ENCODE measurements around the gene ANKRD37. TPM values are rescaled to one million over a fixed set of nuclear protein-coding genes. Genes with fewer than 3 reads are reported as not detected.
A peak's percentile ranks its signal among the peaks of the same experiment; 100 is the strongest.

ANKRD37 gene
- total RNA-seq, 2 donors from 2014 or later, result 10.1 to 22.4 TPM

DNA sequence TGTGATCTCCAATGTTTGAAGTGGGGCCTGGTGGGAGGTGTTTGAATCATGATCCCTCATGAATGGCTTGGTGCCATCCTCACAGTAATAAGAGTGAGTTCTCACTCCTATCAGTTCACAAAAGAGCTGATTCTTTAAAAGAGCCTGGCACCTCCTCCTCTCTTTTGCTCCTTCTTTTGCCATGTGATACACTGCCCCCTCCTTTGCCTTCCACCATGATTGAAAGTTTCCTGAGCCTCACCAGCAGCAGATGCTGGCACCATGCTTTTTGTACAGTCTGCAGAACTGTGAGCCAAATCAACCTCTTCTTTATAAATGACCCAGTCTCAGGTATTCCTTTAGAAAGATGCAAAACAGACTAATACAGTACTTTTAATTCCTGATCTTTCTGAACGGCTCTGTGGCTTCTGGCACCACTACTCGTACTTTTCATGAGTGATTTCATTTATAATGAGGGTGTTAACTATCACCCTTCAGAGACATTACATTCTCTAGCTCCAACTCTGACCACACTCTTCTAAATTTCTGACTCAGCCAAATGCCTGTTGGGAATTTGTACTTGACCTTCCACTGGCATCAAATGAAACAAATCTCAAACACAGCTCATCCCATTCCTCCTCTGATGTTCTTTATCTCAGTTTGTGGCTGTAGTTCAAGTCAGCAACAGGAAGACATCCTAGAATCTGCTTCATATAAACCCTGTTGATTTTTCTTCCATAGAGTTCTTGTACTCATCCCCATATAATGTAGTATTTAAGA lies 24.9 kb downstream of the ANKRD37 start:
- H3K27ac ChIP-seq, result no peak overlapping the region
- H3K4me1 ChIP-seq, result peaks cover 21% of the 10 kb centered on the region
- H3K27me3 ChIP-seq, result no peaks in the 10 kb centered on the region
- no peaks in the 10 kb centered on the region for H3K36me3 ChIP-seq (replicated peaks in 1 of 2; ENCODE audit: insufficient read depth in 1 of 2, low read depth in 2 of 2)
- no peak for ATAC-seq
- no peak for TF ChIP-seq CTCF (IDR thresholded peaks at IDR 0.05)
- TF ChIP-seq POLR2A (IDR thresholded peaks at IDR 0.05), result no peak
- intact Hi-C loops (cut with DNase I), result no loop called here
- no peak overlapping the region for H3K4me3 ChIP-seq
- WGBS, 2 donors, result 87 to 92% methylated on average over 2 of the region's 2 CpGs
- no peaks in the 10 kb centered on the region for H3K9me3 ChIP-seq
- no peak for DNase-seq

DNA sequence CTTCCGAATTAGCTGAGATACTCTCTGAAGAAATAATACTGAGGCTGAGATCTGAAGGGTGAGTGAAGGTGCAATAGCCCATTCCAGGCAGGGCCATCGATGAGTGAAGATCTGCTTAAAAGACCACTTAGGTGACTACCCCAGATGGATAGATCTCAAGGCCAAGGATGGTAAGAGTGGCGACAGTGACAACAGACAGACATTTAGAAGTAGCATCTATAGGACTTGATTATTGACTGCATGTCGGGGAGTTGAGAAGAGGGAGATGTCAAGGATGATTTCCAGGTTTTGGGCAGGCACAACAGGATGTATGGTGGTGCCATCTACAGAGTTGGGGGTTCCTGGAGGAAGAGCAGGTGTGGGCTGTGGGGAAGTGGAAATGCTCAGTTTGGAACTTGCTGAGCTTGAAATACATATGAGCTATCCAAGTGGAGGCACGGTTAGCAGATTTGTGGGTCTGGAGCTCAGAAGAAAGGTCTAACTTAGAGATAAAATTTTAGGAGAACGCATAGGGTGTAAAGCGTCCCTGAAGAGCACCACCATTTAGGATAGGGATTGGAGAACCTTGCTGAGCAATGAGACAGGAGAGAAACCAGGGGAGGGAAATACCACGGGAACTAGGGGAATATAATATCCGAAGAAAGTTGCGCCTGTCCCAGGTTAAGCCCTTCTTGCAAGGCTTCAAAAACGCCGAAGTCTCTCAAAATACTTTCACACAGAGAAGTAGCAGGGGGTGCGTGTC lies 28.4 kb downstream of the ANKRD37 start:
- Histone ChIP-seq H3K27ac (peak overlapping the region; percentile 96 to 98 (median 96)), H3K4me1 (peaks cover 21% of the 10 kb centered on the region), H3K27me3 (no peaks in the 10 kb centered on the region), H3K36me3 (replicated peaks in 1 of 2; ENCODE audit: insufficient read depth in 1 of 2, low read depth in 2 of 2) (no peaks in the 10 kb centered on the region), H3K4me3 (peak overlapping the region; percentile 26 to 87), H3K9me3 (no peaks in the 10 kb centered on the region)
- WGBS, 2 donors, result 8 to 9% methylated on average over 12 to 13 of the region's 13 CpGs
- TF ChIP-seq CTCF (IDR thresholded peaks at IDR 0.05) (no peak), POLR2A (IDR thresholded peaks at IDR 0.05) (no peak)
- DNase-seq (no peak), ATAC-seq (peak; percentile 38)
- intact Hi-C loops (cut with DNase I), result no loop called here

DNA sequence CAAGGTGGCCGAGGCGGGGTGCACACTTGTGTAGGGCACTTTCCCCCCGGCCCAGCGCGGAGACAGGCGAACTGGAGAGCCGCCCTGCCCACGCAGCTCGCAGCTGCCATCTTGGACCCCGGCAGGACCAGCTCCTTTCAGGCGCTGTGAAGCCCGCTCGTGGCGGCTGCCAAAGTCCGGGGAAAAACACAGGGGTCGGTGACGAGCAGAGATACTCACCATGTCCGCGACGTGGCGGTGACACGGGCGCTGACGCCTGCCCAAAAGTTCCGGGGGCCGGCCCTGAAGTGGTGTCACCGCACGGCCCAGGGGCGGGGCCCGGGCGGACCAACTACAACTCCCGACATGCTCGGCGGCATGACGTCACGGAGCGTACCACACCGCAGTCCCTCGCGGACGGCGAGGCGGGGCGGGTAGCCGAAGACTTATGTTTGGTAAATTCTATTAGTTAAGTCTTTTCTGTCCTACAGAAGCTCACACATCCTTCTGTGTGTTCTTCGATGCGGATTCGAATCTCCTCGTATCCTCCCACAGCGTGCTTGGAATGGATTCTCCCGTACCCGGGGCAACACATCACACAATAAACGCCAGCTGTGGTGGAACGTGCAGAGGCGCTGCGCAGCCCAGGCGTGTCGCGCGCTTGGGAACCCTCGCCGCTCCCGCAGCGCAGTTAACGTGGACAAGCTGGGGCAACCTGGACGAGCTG lies 29.2 kb downstream of the ANKRD37 start, which contains the start of gene UFSP2:
UFSP2 (minus strand) TSS at position 318 of the 706 bp plus-strand sequence; CDS start at position 222, 96 bp downstream.
- intact Hi-C loops (cut with DNase I), result no loop called here
- Histone ChIP-seq H3K9me3 (no peaks in the 10 kb centered on the region), H3K36me3 (replicated peaks in 1 of 2; ENCODE audit: insufficient read depth in 1 of 2, low read depth in 2 of 2) (no peaks in the 10 kb centered on the region), H3K27ac (peak within 1 kb of the TSS; percentile 96 to 98 (median 96)), H3K4me1 (peaks cover 21% of the 10 kb centered on the region), H3K4me3 (peak within 1 kb of the TSS; percentile 26 to 87), H3K27me3 (no peaks in the 10 kb centered on the region)
- TF ChIP-seq CTCF (IDR thresholded peaks at IDR 0.05), result peak in 2 of 7 experiments; percentile 2 to 5
- TF ChIP-seq POLR2A (IDR thresholded peaks at IDR 0.05), result peak; percentile 70 to 86 (median 86)
- DNase-seq, result peak; percentile 88 to 92 (median 90)
- ATAC-seq, result peak; percentile 96
- 0 to 1% methylated on average over 40 to 66 of the region's 66 CpGs for WGBS, 2 donors

DNA sequence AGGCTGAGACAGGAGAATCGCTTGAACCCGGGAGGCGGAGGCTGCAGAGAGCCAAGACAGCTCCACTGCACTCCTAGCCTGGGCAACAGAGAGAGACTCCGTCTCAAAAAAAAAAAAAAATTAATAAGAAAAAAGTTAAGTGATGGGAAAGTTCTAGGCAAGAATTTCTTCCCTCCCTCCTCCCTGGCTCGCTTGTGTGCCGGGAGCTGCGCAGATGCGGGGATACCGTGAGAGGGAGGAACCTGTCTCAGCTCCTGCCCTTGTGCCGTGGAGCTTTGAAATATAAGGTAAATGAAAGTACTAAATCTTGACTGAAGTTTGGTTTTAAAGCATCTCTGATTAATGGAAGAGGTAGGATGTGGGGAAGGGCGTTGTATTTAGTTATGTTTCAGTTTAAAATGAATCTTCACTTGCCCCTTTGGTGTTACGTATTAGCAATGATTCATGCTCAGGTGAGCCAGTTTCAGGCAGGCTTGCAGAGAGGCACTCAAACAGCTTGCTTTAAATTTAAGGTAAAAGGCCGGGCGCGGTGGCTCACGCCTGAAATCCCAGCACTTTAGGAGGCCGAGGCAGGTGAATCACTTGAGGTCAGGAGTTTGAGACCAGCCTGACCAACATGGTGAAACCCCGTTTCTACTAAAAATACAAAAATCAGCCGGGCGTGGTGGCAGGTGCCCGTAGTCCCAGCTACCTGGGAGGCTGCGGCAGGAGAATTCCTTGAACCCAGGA lies 30.5 kb downstream of the ANKRD37 start:
- no peak overlapping the region for H3K4me3 ChIP-seq
- DNase-seq (no peak), ATAC-seq (no peak)
- H3K27me3 ChIP-seq, result no peaks in the 10 kb centered on the region
- 85 to 91% methylated on average over 18 of the region's 22 CpGs for WGBS, 2 donors
- no peaks in the 10 kb centered on the region for H3K36me3 ChIP-seq (replicated peaks in 1 of 2; ENCODE audit: insufficient read depth in 1 of 2, low read depth in 2 of 2)
- TF ChIP-seq CTCF (IDR thresholded peaks at IDR 0.05), result no peak
- no peak for TF ChIP-seq POLR2A (IDR thresholded peaks at IDR 0.05)
- no peak overlapping the region for H3K27ac ChIP-seq
- no peaks in the 10 kb centered on the region for H3K9me3 ChIP-seq
- intact Hi-C loops (cut with DNase I), result no loop called here
- peaks cover 21% of the 10 kb centered on the region for H3K4me1 ChIP-seq

Data from body of pancreas (tissue), 4 donors.